Measurements from ENCODE around the gene CNNM4. TPM values are rescaled to one million over a fixed set of nuclear protein-coding genes. Genes with fewer than 3 reads are reported as not detected.
A peak's percentile ranks its signal among the peaks of the same experiment; 100 is the strongest.

Gene CNNM4
- total and polyA plus RNA-seq, 12 donors: 4.3 to 59.7 (median 32.5) TPM

- Histone ChIP-seq H3K4me1 (peaks cover 0 to 55% (median 24%) of the 10 kb centered on the region in 9 donors), H3K36me3 (peaks cover 0 to 88% (median 48%) of the 10 kb centered on the region in 9 donors), H3K4me3 (no peak overlapping the region), H3K27me3 (no peaks in the 10 kb centered on the region), H3K27ac (peak overlapping the region in 4 of 10 donors; percentile 13 to 21 (median 13)), H3K9me3 (no peaks in the 10 kb centered on the region)
- intact Hi-C loops (cut with DNase I): no loop called here
- ATAC-seq: peak in 4 of 8 donors; percentile 41 to 71 (median 50)
- WGBS, 2 donors: 71 to 88% methylated on average over 3 of the region's 3 CpGs
- DNase-seq: no peak
- TF ChIP-seq CTCF (IDR thresholded peaks at IDR 0.05): no peak
These were observed 26.8 kb upstream of the CNNM4 start for GRCh38 chr2:96733931-96734330.

GRCh38 chr2:96734880-96735583 is 25.7 kb upstream of the CNNM4 start:
- TF ChIP-seq CTCF (IDR thresholded peaks at IDR 0.05): no peak
- Histone ChIP-seq H3K36me3 (peaks cover 0 to 77% (median 43%) of the 10 kb centered on the region in 9 donors), H3K4me1 (peaks cover 0 to 61% (median 30%) of the 10 kb centered on the region in 9 donors), H3K4me3 (no peak overlapping the region), H3K27ac (peak overlapping the region in 1 of 10 donors; percentile 17), H3K9me3 (no peaks in the 10 kb centered on the region), H3K27me3 (no peaks in the 10 kb centered on the region)
- no peak for ATAC-seq
- 69 to 79% methylated on average over 8 of the region's 8 CpGs for WGBS, 2 donors
- DNase-seq: no peak
- intact Hi-C loops (cut with DNase I): loop anchor here in 2 of 10 donors (5.0 kb wide), 1 partner anchor 98 kb away; the partner anchor contains the start of gene KANSL3 (in 2 of the 2)

GRCh38 chr2:96737251-96737650 is 23.5 kb upstream of the CNNM4 start:
- WGBS, 2 donors: 72 to 77% methylated on average over 2 of the region's 2 CpGs
- Histone ChIP-seq H3K36me3 (peaks cover 0 to 55% (median 21%) of the 10 kb centered on the region in 9 donors), H3K4me3 (no peak overlapping the region), H3K4me1 (peaks cover 0 to 66% (median 37%) of the 10 kb centered on the region in 9 donors), H3K27ac (no peak overlapping the region), H3K27me3 (no peaks in the 10 kb centered on the region), H3K9me3 (no peaks in the 10 kb centered on the region)
- ATAC-seq (no peak), DNase-seq (no peak)
- no peak for TF ChIP-seq CTCF (IDR thresholded peaks at IDR 0.05)
- intact Hi-C loops (cut with DNase I): loop anchor here in 2 of 10 donors (5.0 kb wide), 1 partner anchor 100 kb away; the partner anchor contains the start of gene KANSL3 (in 2 of the 2)

GRCh38 chr2:96737831-96738230 is 22.9 kb upstream of the CNNM4 start:
- TF ChIP-seq CTCF (IDR thresholded peaks at IDR 0.05): no peak
- DNase-seq: no peak
- Histone ChIP-seq H3K4me3 (no peak overlapping the region), H3K27me3 (no peaks in the 10 kb centered on the region), H3K27ac (no peak overlapping the region), H3K4me1 (peaks cover 0 to 66% (median 37%) of the 10 kb centered on the region in 9 donors), H3K36me3 (peaks cover 0 to 49% (median 15%) of the 10 kb centered on the region in 9 donors), H3K9me3 (no peaks in the 10 kb centered on the region)
- intact Hi-C loops (cut with DNase I): loop anchor here in 2 of 10 donors (5.0 kb wide), 1 partner anchor 101 kb away; the partner anchor contains the start of gene KANSL3 (in 2 of the 2)
- WGBS, 2 donors: 68 to 69% methylated on average over 2 of the region's 2 CpGs
- ATAC-seq: no peak

Measured in heart right ventricle (tissue), 16 donors.